ENCODE data around the gene NAALADL2.

NAALADL2 gene

DNA sequence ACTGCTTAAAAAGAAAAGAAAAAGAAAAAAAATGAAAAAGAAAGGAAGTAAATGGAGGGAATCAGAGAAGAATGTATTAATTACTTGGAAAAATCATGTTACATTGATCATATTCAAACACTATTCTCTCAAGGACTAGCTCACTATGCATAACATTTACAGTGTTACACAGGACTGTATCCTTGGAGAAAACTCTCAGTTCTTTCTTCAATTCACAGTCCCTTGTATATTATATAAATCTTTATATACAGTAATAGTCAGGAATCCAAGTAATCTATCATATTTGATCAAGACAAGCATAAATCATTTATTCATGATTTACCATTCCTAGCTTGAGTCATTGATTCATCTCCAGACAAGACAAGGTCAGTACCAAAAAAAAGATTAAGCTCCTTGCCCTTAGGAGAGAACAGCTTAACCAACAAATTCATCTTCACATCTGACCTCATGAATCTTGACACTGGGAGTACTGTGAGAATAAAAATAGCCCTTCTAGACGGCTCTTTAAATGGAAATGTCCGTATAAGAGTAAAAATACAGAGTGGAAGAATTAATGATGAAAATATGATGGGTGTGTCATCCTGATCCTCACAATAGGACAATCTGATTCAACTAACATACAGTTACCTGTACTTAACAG is 980.4 kb downstream of the NAALADL2 start:
- no peak for DNase-seq (ENCODE audit: low read depth in 3 of 3)

DNA sequence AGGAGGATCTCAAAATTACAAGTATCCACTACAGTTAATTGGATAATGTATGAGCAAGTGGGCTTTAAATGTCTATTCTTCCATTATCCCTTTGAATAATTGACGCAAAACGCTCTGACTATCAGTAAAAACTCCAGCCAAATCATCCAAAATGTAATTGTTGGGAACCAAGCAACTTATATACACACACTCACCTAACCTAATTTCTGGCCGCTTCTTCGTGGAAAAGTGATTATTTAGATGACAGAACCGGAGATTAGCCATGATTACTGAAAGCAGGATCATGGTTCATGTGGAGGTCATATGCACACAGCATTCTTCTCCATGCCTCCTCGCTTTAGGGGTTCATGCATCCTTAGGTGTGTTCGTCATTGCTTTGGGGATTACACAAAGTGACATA is 992.4 kb downstream of the NAALADL2 start:
- DNase-seq (ENCODE audit: low read depth in 3 of 3), result no peak

DNA sequence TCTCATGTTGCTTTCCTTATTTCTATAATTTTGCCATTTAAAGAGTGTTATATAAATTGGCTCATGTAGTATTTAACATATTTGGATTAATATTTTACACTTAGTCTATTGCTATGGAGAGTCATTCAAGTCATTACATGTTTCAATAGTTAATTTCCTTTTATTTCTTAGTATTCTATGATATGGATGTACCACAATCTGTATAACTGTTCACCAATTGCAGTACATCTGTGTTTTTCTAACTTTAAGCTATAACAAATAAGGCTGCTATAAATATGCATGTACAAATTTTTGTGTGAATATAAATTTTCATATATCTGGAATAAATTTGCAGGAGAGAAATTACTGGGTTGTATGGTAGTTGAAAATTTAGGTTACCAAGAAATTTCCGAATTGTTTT is 993.4 kb downstream of the NAALADL2 start:
- DNase-seq (ENCODE audit: low read depth in 3 of 3), result no peak

DNA sequence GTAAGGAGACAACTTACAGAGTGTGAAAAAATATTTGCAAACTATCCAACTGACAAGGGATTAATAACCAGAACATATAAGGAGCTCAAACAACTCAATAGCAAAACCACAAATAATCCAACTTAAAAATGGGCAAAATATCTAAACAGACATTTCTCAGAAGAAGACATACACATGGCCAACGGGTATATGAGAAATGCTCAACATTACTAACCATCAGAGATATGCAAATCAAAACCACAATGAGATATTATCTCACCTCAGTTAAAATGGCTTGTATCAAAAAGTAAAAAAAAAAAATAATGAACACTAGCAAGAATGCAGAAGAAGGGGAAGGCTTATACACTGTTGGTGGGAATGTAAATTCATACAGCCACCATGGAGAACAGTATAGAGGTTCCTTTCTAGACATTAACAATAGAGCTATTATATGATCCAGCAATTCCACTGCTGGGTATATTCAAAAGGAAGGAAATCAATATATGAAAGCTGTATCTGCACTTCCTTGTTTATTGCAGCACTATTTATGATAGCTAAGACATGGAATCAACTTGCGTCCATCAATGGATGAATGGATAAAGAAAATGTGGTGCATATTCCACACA is 998.6 kb downstream of the NAALADL2 start:
- no peak for DNase-seq (ENCODE audit: low read depth in 3 of 3)
